GM23338 (cell line): Measurements from ENCODE around the gene TAOK1. TPM values are rescaled to one million over a fixed set of nuclear protein-coding genes. Genes with fewer than 3 reads are reported as not detected.

ENCODE experiments used
- ATAC-seq: fragments of 200-7000 bp; cut with Tn5 transposase; 3 replicates; pipeline ENCODE4 v1.9.1; 2020
- DNase-seq: peaks from one replicate; pipeline ENCODE4 v3.0.0-alpha.2; 2015; ENCODE audit warnings: low spot score
- H2AFZ ChIP-seq: fragments of 200-600 bp; sonication (generic); 2 replicates; pipeline ENCODE4 v1.8.0; 2016; ENCODE audit warnings: antibody characterized with exemption, mild to moderate bottlenecking, moderate library complexity
- H3F3A ChIP-seq: fragments of 200-600 bp; sonication (generic); replicated peaks from 2 replicates; pipeline ENCODE4 v1.8.0; 2017; ENCODE audit warnings: antibody characterized with exemption, mixed run types, low read depth
- H3K27ac ChIP-seq: fragments of 200-600 bp; sonication (generic); 2 replicates; pipeline ENCODE4 v1.6.1; 2016; ENCODE audit warnings: low read depth
- H3K27me3 ChIP-seq: fragments of 200-600 bp; sonication (generic); 2 replicates; pipeline ENCODE4 v1.8.0; 2016; ENCODE audit warnings: mild to moderate bottlenecking, mixed run types, moderate library complexity; ENCODE audit not compliant: insufficient read depth
- H3K36me3 ChIP-seq: fragments of 200-600 bp; sonication (generic); 2 replicates; pipeline ENCODE4 v1.8.0; 2016; ENCODE audit warnings: mild to moderate bottlenecking; ENCODE audit not compliant: insufficient read depth
- H3K4me1 ChIP-seq: fragments of 200-600 bp; sonication (generic); 2 replicates; pipeline ENCODE4 v1.8.0; 2016; ENCODE audit warnings: mild to moderate bottlenecking, moderate library complexity; ENCODE audit not compliant: insufficient read depth
- H3K4me2 ChIP-seq: fragments of 200-600 bp; sonication (generic); 2 replicates; pipeline ENCODE4 v1.7.1; 2017; ENCODE audit warnings: mixed run types
- H3K4me3 ChIP-seq: fragments of 200-600 bp; sonication (generic); 2 replicates; pipeline ENCODE4 v1.6.1; 2016; ENCODE audit warnings: mixed run types
- H3K79me2 ChIP-seq: fragments of 200-600 bp; sonication (generic); replicated peaks from 2 replicates; pipeline ENCODE4 v1.8.0; 2017; ENCODE audit warnings: mild to moderate bottlenecking; ENCODE audit not compliant: insufficient read depth
- H3K9me2 ChIP-seq: fragments of 200-600 bp; sonication (generic); 2 replicates; pipeline ENCODE4 v1.8.0; 2017; ENCODE audit not compliant: insufficient read depth
- H4K20me1 ChIP-seq: fragments of 200-600 bp; sonication (generic); replicated peaks from 2 replicates; pipeline ENCODE4 v1.8.0; 2017; ENCODE audit warnings: mild to moderate bottlenecking; ENCODE audit not compliant: insufficient read depth
- H3K27ac Mint-ChIP-seq: 2 replicates; pipeline ENCODE4 v1.8.0; 2020; ENCODE audit warnings: inconsistent platforms, mild to moderate bottlenecking, moderate library complexity, mixed read lengths
- H3K27me3 Mint-ChIP-seq: 3 replicates; pipeline ENCODE4 v1.8.0; 2022; ENCODE audit warnings: low read depth, mild to moderate bottlenecking, moderate library complexity, mixed read lengths, inconsistent platforms; ENCODE audit not compliant: insufficient read depth, poor library complexity
- H3K36me3 Mint-ChIP-seq: 3 replicates; pipeline ENCODE4 v1.8.0; 2021; ENCODE audit warnings: low read depth, mild to moderate bottlenecking, inconsistent platforms, moderate library complexity, mixed read lengths
- H3K4me1 Mint-ChIP-seq: 3 replicates; pipeline ENCODE4 v1.8.0; 2020; ENCODE audit warnings: mild to moderate bottlenecking, inconsistent platforms, mixed read lengths
- H3K4me3 Mint-ChIP-seq: 3 replicates; pipeline ENCODE4 v1.8.0; 2021; ENCODE audit warnings: moderate library complexity, mild to moderate bottlenecking, inconsistent platforms, mixed read lengths
- H3K9me3 Mint-ChIP-seq: 3 replicates; pipeline ENCODE4 v1.8.0; 2020; ENCODE audit warnings: moderate library complexity, mild to moderate bottlenecking, inconsistent platforms, mixed read lengths
- CREB1 ChIP-seq: fragments of 250-450 bp; sonication (Bioruptor Pico); IDR thresholded peaks from 2 replicates; pipeline ENCODE4 v1.5.0; 2020; ENCODE audit warnings: low read depth, mild to moderate bottlenecking, moderate library complexity
- EZH2 ChIP-seq: fragments of 200-600 bp; sonication (generic); IDR thresholded peaks from one replicate; pipeline ENCODE4 v1.8.0; 2017; ENCODE audit warnings: antibody characterized with exemption, mild to moderate bottlenecking, low read depth; ENCODE audit not compliant: unreplicated experiment
- EZH2phosphoT487 ChIP-seq: fragments of 200-600 bp; sonication (generic); IDR thresholded peaks from one replicate; pipeline ENCODE4 v1.8.1; 2018; ENCODE audit warnings: antibody characterized with exemption; ENCODE audit not compliant: unreplicated experiment
- POLR2AphosphoS5 ChIP-seq: IDR thresholded peaks from 2 replicates; pipeline ENCODE4 v1.6.1; 2016; ENCODE audit warnings: antibody characterized with exemption, low read depth
- STAT1 ChIP-seq: IDR thresholded peaks from one replicate; pipeline ENCODE4 v1.6.1; 2016; ENCODE audit warnings: antibody characterized with exemption; ENCODE audit not compliant: unreplicated experiment
- ZNF331 ChIP-seq: fragments of 250-450 bp; sonication (Bioruptor Pico); IDR thresholded peaks from 2 replicates; pipeline ENCODE4 v1.5.0; 2020; ENCODE audit warnings: low read depth, mild to moderate bottlenecking, moderate library complexity
- polyA plus RNA-seq: library from polyadenylated mRNA; unstranded; fragments of >200 nt; fragmentation: Nextera tagmentation; extraction: Ambion mirVana; gene quantifications from 2 replicates; pipeline ENCODE4 v1.2.1, GENCODE V29; 2016
- total RNA-seq: library from RNA; depleted of rRNA; stranded (reverse); fragments of >200 nt; shearing (Covaris generic); gene quantifications from 2 replicates; pipeline ENCODE4 v1.2.3, GENCODE V29; 2014
- TF ChIP-seq, protein P1 (sequence below): fragments of 250-450 bp; sonication (Bioruptor Pico); IDR thresholded peaks from 2 replicates; pipeline ENCODE4 v1.5.0; 2020; ENCODE audit warnings: mild to moderate bottlenecking, moderate library complexity
- TF ChIP-seq, protein P2 (sequence below), 2 experiments: fragments of 200-600 bp in 1 of 2; sonication (generic) in 1 of 2; conservative IDR thresholded peaks; 2 replicates each; pipeline versions ENCODE4 v1.5.1 to v1.6.1; 2016 to 2017; ENCODE audit warnings: antibody characterized with exemption in 2 of 2, low read depth in 2 of 2, mild to moderate bottlenecking in 2 of 2, moderate library complexity in 1 of 2

The TAOK1 gene
- total and polyA plus RNA-seq, 2 experiments from 2014 or later: 19.4 to 69.8 TPM

DNA sequence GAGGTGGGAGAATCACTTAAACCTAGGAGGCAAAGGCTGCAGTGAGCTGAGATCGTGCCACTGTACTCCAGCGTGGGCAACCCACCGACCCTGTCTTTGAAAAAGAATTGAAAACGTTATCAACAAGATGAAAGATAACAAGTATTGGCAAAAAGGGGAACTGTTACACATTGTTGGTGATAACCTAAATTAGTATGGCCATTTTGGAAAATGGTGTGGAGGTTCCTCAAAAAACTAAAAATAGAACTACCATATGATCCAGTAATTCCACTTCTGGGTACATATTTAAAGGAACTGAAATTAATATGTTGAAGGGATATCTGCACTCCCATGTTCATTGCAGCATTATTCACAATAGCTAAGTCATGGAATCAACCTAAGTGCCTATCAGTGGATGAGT lies 115.7 kb downstream of the TAOK1 start:
- no peak overlapping the region for H3K4me3 ChIP-seq
- no peaks in the 10 kb centered on the region for H3K27me3 ChIP-seq
- H3K4me2 ChIP-seq: no peak overlapping the region
- H3K27ac ChIP-seq: no peak overlapping the region; the same call in 1 of the 2 replicates
- Mint-ChIP-seq H3K36me3 (peaks cover 54% of the 10 kb centered on the region), H3K9me3 (no peaks in the 10 kb centered on the region), H3K27ac (no peak overlapping the region), H3K4me1 (no peaks in the 10 kb centered on the region), H3K4me3 (no peak overlapping the region), H3K27me3 (peaks cover 2% of the 10 kb centered on the region)
- H3K79me2 ChIP-seq: no peaks in the 10 kb centered on the region
- peaks cover 17% of the 10 kb centered on the region for H3K36me3 ChIP-seq
- no peak for DNase-seq
- ATAC-seq: no peak
- no peaks in the 10 kb centered on the region for H3K4me1 ChIP-seq
- H3K9me2 ChIP-seq: no peaks in the 10 kb centered on the region
- H3F3A ChIP-seq: 0 out of 2 replicates have a peak, but pooled peaks cover 3% of the 10 kb centered on the region
- TF ChIP-seq EZH2: no peak
- TF ChIP-seq ZNF331 (CRISPR knock-in tag): no peak
- no peak for TF ChIP-seq STAT1
- TF ChIP-seq, protein P1, sequence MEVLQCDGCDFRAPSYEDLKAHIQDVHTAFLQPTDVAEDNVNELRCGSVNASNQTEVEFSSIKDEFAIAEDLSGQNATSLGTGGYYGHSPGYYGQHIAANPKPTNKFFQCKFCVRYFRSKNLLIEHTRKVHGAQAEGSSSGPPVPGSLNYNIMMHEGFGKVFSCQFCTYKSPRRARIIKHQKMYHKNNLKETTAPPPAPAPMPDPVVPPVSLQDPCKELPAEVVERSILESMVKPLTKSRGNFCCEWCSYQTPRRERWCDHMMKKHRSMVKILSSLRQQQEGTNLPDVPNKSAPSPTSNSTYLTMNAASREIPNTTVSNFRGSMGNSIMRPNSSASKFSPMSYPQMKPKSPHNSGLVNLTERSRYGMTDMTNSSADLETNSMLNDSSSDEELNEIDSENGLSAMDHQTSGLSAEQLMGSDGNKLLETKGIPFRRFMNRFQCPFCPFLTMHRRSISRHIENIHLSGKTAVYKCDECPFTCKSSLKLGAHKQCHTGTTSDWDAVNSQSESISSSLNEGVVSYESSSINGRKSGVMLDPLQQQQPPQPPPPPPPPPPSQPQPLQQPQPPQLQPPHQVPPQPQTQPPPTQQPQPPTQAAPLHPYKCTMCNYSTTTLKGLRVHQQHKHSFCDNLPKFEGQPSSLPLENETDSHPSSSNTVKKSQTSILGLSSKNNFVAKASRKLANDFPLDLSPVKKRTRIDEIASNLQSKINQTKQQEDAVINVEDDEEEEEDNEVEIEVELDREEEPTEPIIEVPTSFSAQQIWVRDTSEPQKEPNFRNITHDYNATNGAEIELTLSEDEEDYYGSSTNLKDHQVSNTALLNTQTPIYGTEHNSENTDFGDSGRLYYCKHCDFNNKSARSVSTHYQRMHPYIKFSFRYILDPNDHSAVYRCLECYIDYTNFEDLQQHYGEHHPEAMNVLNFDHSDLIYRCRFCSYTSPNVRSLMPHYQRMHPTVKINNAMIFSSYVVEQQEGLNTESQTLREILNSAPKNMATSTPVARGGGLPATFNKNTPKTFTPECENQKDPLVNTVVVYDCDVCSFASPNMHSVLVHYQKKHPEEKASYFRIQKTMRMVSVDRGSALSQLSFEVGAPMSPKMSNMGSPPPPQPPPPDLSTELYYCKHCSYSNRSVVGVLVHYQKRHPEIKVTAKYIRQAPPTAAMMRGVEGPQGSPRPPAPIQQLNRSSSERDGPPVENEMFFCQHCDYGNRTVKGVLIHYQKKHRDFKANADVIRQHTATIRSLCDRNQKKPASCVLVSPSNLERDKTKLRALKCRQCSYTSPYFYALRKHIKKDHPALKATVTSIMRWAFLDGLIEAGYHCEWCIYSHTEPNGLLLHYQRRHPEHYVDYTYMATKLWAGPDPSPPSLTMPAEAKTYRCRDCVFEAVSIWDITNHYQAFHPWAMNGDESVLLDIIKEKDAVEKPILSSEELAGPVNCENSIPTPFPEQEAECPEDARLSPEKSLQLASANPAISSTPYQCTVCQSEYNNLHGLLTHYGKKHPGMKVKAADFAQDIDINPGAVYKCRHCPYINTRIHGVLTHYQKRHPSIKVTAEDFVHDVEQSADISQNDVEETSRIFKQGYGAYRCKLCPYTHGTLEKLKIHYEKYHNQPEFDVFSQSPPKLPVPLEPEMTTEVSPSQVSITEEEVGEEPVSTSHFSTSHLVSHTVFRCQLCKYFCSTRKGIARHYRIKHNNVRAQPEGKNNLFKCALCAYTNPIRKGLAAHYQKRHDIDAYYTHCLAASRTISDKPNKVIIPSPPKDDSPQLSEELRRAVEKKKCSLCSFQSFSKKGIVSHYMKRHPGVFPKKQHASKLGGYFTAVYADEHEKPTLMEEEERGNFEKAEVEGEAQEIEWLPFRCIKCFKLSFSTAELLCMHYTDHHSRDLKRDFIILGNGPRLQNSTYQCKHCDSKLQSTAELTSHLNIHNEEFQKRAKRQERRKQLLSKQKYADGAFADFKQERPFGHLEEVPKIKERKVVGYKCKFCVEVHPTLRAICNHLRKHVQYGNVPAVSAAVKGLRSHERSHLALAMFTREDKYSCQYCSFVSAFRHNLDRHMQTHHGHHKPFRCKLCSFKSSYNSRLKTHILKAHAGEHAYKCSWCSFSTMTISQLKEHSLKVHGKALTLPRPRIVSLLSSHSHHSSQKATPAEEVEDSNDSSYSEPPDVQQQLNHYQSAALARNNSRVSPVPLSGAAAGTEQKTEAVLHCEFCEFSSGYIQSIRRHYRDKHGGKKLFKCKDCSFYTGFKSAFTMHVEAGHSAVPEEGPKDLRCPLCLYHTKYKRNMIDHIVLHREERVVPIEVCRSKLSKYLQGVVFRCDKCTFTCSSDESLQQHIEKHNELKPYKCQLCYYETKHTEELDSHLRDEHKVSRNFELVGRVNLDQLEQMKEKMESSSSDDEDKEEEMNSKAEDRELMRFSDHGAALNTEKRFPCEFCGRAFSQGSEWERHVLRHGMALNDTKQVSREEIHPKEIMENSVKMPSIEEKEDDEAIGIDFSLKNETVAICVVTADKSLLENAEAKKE: no peak
- TF ChIP-seq EZH2phosphoT487: no peak
- no peak for TF ChIP-seq CREB1 (CRISPR knock-in tag)
- TF ChIP-seq, protein P2, sequence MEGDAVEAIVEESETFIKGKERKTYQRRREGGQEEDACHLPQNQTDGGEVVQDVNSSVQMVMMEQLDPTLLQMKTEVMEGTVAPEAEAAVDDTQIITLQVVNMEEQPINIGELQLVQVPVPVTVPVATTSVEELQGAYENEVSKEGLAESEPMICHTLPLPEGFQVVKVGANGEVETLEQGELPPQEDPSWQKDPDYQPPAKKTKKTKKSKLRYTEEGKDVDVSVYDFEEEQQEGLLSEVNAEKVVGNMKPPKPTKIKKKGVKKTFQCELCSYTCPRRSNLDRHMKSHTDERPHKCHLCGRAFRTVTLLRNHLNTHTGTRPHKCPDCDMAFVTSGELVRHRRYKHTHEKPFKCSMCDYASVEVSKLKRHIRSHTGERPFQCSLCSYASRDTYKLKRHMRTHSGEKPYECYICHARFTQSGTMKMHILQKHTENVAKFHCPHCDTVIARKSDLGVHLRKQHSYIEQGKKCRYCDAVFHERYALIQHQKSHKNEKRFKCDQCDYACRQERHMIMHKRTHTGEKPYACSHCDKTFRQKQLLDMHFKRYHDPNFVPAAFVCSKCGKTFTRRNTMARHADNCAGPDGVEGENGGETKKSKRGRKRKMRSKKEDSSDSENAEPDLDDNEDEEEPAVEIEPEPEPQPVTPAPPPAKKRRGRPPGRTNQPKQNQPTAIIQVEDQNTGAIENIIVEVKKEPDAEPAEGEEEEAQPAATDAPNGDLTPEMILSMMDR (conservative IDR thresholded peaks at IDR 0.05; ENCODE audit: low read depth in 2 of 2): no peak
- no peak for TF ChIP-seq POLR2AphosphoS5
- peaks cover 7% of the 10 kb centered on the region for H4K20me1 ChIP-seq
- H2AFZ ChIP-seq: no peak overlapping the region
